ENCODE data around the gene EIF3M. TPM values are rescaled to one million over a fixed set of nuclear protein-coding genes. Genes with fewer than 3 reads are reported as not detected.
A peak's percentile ranks its signal among the peaks of the same experiment; 100 is the strongest.

The EIF3M gene
- total RNA-seq, result 228 and 281 TPM in 2 replicates

DNA sequence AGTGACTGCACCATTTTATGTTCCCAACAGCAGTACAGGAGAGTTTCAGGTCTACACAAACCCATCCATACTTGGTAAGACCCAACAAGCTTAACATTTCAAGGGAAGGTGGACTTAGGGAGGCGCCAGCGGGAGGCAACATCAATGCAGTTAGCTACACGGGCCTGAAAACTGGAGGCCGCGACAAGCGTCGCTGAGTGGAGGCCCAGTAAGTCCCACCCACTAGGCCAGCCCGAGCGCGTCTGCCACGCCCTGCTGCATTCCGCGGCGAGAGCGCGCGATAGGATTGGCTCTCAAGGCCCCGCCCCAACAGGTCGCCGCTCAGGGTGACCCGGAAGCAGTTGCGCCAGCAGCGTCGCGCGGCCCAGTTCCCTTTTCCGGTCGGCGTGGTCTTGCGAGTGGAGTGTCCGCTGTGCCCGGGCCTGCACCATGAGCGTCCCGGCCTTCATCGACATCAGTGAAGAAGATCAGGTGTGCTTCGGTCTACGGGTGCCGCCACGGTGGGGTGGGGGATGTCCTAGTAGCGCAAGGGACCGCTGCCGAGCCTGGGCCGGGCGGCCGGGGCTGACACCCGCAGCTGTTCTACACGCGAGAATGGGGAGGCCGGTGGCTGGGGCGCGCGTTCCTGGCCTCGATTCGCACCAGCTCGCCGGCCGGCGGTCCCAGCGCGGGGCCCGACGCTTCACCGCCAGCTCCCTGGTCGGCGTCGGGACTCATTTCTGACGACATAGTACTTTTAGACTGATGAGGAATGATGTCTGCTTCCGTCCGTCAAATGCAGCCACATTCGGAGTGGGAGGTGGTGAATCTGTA, at the start of gene EIF3M:
Gene EIF3M, plus strand, starts transcription at position 373 of the 813 bp plus-strand sequence. Its CDS starts 57 bp downstream, at position 430.
- DNase-seq (ENCODE audit: low read depth in 2 of 2), result peak; percentile 92 to 98

GRCh38 chr11:32538804-32539203, 44.8 kb upstream of the EIF3M start:
- no peak for DNase-seq (ENCODE audit: low read depth in 2 of 2)

DNA sequence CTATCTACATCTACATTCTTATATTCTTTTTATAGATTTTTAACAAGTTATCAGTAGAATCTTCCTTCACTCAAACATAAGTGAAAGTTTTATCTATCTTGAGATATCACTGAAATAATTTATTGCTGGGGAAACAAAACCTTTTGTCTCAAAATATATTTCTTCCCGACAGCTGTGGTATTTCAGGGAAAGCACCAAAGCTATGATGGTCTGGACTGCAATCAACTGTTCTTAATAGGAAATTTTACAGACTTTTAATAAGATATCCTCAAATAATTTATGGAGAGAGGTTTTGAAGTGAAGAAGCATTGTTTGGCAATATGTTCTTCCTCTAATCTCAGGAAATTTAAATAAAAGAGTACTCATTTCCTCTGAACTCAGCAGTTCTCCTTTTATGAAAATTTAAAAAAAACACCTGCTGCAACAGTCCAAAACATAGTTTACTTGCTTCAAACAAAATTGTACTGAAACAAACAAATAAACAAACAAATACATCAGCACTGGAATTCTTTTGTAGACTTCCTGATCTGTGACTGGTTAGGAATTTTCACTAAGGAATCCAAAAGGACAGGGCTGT, 33.9 kb upstream of the EIF3M start:
- DNase-seq (ENCODE audit: low read depth in 2 of 2), result no peak

- DNase-seq (ENCODE audit: low read depth in 2 of 2), result no peak
Measured at GRCh38 chr11:32550207-32550606, 33.4 kb upstream of the EIF3M start.

GRCh38 chr11:32555091-32555490, 28.5 kb upstream of the EIF3M start:
- no peak for DNase-seq (ENCODE audit: low read depth in 2 of 2)

DNA sequence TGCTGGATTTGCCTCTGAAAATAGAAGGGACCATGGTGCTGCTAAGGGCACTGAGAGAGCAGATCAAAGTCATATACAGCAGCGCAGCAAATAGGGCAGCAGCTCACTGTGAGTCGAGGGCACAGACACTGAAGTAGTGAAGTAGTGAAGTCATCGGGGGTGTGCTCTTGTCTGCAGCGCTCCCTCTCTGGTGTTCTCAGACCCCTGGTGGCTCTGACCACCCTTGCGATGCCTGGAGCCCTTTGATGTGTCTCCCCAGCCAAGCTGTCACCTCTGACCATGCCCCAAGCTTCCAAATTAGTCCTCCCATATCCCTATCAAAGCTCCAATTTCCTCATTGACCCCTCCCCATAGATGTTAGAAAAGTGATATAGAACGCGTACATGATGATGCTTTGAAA, 27.7 kb upstream of the EIF3M start:
- DNase-seq (ENCODE audit: low read depth in 2 of 2), result no peak

DNA sequence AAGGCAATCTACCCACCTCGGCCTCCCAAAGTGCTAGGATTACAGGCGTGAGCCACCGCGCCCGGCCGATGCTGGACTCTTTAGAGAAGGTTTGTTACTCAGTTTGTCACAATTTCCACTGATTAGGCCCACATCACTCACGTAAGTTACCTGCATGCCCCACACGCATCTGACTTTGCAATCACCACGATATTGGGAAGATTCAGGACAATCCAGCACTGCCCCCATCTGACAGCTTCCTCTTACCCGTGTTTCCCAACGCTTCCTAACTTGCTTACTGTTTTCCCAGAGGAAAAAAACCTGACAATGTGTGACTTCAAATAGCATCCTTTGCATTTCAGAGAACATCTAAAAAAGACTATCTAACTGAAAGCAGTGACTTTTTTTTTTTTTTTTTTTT, 21.8 kb upstream of the EIF3M start:
- DNase-seq (ENCODE audit: low read depth in 2 of 2), result no peak

DNA sequence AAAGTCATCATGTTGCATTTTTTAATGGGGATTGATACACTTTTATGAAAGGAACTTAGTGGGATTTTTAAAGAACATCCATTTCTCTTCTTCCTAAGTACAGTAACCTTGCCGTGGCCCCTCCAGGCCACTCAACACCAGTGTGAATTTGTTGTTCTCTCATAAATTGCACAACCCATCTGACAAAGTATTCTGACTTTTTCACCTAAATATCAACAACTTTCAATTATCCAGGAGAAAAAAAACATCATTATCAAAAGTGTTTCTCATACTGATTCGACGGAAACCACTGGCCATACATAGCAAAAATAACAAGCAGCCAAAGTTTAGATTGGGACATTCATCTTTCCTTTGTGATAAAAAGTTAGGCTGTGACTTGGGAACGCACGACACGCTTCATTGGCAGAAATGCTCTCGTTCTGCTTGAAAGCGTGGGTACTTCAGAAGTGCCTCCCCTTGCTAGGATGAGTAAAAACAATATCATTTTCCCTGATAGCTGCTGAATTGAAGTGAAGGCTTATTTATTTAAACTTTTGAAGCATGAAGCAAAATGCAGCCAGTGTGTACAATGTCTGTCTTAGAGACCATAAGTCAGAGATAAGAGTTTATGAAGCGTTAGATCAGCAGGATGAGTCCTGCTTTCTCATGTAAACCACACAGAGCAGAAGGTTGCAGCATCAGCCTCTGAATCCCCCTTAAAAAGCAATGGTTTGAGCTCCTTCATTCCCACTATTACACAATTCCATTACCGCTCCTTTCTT, 20.6 kb upstream of the EIF3M start:
- DNase-seq (ENCODE audit: low read depth in 2 of 2), result no peak

GRCh38 chr11:32563600-32563959, 20.1 kb upstream of the EIF3M start:
- DNase-seq (ENCODE audit: low read depth in 2 of 2), result no peak

- no peak for DNase-seq (ENCODE audit: low read depth in 2 of 2)
Measured at GRCh38 chr11:32566517-32566916, 17.1 kb upstream of the EIF3M start.

DNA sequence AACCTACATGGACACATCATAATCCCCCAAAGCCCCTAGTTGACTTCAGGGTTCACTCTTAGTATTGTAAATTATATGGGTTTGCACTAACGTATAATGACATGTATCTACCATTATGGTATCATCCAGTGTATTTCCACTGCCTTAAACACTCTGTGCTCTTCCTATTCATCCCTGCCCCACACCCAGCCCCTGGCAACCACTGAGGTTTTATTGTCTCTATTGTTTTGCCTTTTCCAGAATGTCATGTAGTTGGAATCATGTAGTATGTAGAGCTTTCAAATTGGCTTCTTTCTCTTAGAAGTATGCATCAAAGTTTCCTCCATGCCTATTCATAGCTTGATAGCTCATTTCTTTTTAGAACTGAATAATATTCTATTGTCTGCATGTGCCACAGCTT, 16.5 kb upstream of the EIF3M start:
- DNase-seq (ENCODE audit: low read depth in 2 of 2), result no peak

DNA sequence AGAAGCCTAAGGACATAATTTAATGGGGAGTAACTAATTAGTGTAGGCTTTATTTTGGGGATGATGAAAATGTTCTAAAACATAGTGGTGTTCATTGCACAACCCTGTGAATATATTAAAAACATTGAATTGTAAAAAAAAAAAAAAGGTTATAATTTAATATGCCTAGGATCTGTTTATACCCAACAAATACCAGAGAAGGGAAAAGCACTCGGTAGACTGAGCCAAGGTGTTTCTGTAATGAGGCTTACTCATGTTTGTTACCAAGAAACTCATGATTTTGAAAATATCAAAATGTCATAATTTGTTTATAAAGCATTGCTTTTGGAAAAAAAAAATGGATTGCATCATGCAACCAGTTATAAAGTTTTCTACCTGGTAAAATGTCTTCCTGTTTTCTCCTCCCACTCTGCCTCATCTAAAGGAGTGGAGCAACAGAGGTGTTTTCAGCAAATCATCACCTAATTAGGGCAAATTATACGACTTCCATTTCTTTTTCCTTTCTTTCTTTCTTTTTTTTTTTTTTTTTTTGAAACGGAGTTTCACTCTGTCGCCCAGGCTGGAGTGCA, 14.2 kb upstream of the EIF3M start:
- DNase-seq (ENCODE audit: low read depth in 2 of 2), result no peak

DNA sequence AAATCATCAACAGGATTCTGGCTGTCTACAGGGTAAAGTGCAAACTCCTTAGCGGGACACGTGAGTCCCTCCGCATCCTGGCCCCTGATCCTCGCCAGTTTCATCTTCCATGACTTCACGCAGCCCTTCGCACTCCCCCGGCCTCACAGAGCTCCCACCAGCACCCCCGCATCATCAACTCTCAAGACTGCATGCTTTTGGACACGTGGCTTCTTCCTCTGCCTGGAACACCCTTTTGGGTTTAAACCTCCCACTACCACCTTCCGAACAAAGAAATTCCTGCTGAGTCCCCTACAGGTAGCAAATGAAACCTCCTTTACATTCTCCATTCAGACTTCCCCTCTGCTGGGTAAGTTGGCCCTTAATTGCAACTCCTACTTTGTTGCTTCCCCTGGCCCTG, 12.6 kb upstream of the EIF3M start:
- no peak for DNase-seq (ENCODE audit: low read depth in 2 of 2)

- no peak for DNase-seq (ENCODE audit: low read depth in 2 of 2)
Measured at GRCh38 chr11:32573228-32573627, 10.4 kb upstream of the EIF3M start.

GRCh38 chr11:32574421-32574820, 9.2 kb upstream of the EIF3M start:
- DNase-seq (ENCODE audit: low read depth in 2 of 2), result no peak

DNA sequence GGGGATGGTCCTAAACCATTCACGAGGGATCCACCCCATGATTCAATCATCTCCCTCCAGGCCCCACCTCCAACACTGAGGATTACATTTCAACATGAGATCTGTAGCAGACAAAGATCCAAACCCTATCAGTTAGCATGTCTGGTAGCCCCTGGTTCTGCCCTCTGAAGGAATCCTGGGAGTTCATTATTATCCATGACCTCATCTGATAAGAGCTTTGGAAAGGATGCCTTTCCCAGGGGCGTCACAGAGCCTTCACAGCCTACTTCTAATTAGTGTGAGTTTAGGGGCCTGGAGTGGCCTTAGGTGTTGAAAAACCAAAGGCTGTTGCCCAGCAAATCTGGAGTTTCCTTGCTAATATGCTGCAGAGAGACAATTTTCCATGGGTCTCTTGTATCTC, 8.6 kb upstream of the EIF3M start:
- no peak for DNase-seq (ENCODE audit: low read depth in 2 of 2)

DNA sequence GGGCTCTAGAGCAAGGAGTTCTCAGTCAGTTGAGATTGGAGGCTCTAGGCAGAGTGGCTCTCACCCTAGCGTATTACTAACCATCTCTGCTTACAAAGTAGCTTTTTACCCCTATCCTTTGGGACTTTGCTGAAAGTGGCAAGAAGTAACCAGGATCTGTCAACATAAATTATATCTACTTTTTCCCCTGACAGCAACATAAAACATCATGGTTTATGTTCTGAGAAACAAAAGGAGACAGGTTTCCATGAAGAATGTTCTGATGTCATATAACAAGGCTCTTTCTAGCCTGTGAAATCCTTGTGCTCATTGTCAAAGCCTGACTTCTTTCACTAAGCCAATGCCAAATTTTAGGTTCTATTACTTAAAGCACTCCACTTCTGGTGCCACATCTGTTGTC, 7.2 kb upstream of the EIF3M start:
- DNase-seq (ENCODE audit: low read depth in 2 of 2), result no peak

- DNase-seq (ENCODE audit: low read depth in 2 of 2), result no peak
Measured at GRCh38 chr11:32580967-32581366, 2.7 kb upstream of the EIF3M start.

DNA sequence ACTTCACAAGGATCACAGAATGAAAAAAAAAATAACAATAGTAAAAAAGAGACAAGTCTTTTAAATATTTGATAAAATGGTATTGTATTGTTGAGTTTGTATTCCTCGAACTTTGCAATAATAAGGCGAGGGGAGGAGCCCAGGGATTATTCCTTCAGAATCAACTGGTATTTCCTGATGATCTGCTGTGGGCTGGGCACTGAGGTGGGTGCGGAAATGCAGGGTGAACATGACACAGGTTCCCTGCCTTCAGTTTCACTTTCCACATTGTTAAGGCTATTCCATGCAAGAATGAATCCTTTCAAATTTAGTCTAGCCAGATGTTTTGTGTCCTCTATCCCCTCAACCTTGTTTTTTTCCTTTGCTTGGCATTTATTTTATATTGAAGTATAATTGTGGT, 2.1 kb upstream of the EIF3M start:
- DNase-seq (ENCODE audit: low read depth in 2 of 2), result no peak

DNA sequence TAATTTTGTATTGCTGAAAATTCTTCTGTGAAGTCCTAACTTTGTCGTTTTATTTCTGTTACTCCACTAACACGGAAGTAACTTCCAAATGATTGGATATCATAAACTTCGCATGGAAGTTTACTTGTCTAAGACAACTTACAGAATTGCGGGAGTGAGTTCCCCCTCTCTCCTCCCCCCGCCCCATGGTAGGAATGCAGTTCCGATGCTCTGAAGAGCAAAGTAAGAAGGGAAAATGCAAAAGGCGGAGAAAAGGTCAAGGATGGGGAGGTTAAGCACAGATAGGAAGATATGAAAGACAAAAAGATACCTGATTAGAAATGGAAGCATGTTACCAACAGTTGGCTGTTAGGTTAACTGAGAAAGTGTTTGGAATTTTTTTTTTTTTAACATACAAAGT, 1.3 kb downstream of the EIF3M start:
- peak in 1 of 2 donors; percentile 3 for DNase-seq (ENCODE audit: low read depth in 2 of 2)

GRCh38 chr11:32586576-32587190, 3.1 kb downstream of the EIF3M start:
- peak in 1 of 2 donors; percentile 34 for DNase-seq (ENCODE audit: low read depth in 2 of 2)

DNA sequence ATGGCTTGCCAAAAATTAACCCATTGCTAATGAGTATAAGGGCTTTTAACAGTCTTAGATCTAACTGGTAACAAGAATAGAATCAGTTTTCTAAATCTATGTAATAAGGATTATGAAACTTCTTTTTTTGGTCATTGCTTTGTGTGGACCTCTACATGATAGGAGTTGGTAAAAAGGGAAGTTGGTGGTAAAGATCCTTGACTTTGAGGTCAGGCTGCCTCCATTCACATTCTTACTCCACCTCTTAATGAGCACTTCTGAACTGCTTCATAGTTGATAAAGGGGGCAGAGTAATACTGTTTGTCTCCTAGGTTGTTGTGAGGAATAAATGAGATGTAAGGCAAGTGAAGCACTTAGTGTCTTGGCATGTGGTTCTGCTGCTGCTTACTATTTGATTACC, 10.6 kb downstream of the EIF3M start:
- no peak for DNase-seq (ENCODE audit: low read depth in 2 of 2)
